ENCODE data around the gene SAMD8. TPM values are rescaled to one million over a fixed set of nuclear protein-coding genes. Genes with fewer than 3 reads are reported as not detected.
"Not testable (repeated sequence)": the region's sequence is repeated elsewhere in the genome, so short reads cannot be mapped to it uniquely, and the experiment has no call there.

SAMD8 gene
- total RNA-seq, 2 donors from 2014 or later: 19.8 to 42.0 TPM

DNA sequence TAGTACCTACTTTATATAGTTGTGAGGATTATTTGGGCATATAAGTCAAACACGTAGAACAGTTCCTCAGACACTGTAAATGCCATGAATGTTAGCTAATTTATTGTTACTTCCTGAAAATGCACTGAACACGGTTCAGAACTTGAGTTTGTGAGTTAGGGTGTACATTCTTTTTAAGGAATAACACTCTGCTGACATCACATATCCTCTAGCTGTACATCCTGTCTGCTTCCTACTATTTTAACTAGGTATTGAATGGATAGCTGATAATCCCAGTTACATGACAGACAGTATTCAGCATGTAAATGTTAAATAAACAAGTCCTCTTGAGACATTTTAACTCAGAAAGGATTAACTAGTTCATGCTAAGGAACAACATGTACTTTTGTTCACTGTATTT lies 16.0 kb downstream of the SAMD8 start:
- no peaks in the 10 kb centered on the region for H3K27me3 Mint-ChIP-seq
- H3K27ac Mint-ChIP-seq: no peak overlapping the region
- ATAC-seq (replicated peaks): no peak
- H3K9me3 Mint-ChIP-seq: no peaks in the 10 kb centered on the region
- H3K4me1 Mint-ChIP-seq: no peaks in the 10 kb centered on the region
- H3K36me3 Mint-ChIP-seq (ENCODE audit: low read depth): peaks cover 56% of the 10 kb centered on the region
- no peak overlapping the region for H3K4me3 Mint-ChIP-seq

DNA sequence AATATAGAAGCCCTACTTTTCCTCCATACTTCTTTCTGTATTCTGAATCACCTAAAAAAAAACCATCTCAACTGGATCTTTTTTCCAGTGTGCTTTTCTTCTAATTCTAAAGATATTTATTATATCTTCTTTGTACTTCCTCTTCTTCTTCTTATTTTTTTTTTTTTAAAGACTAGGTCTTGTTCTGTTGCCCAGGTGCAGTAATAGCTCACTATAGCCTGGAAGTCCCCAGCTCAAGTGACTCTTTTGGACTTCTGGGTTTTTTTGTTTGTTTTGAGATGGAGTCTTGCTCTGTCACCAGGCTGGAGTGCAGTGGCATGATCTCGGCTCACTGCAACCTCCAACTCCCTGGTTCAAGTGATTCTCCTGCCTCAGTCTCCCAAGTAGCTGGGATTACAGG lies 17.5 kb downstream of the SAMD8 start:
- peaks cover 55% of the 10 kb centered on the region for H3K36me3 Mint-ChIP-seq (ENCODE audit: low read depth)
- not testable (repeated sequence) for H3K27me3 Mint-ChIP-seq; H3K9me3 Mint-ChIP-seq; H3K27ac Mint-ChIP-seq; H3K4me3 Mint-ChIP-seq; ATAC-seq (replicated peaks); H3K4me1 Mint-ChIP-seq

DNA sequence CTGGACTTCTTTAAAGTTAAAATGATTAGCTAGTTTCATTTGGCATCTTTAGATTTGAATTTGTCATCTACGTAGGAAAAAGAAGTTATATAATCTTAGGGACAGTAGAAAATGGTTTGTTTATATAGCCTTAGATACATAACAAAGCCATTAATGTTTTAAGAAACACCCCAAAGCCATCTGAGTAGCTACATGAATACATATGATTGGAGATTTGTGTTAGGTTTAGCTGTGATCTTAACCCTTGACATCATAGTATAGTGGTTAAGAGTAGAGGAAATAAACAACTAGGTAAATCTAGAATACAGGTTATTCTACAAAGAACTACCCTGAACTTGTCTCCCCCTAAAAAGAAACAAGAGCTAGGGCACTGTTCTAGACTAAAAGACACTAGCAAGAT lies 18.1 kb downstream of the SAMD8 start:
- Mint-ChIP-seq H3K4me1 (peaks cover 9% of the 10 kb centered on the region), H3K36me3 (ENCODE audit: low read depth) (peaks cover 50% of the 10 kb centered on the region), H3K4me3 (no peak overlapping the region), H3K9me3 (no peaks in the 10 kb centered on the region), H3K27ac (no peak overlapping the region), H3K27me3 (no peaks in the 10 kb centered on the region)
- no peak for ATAC-seq (replicated peaks)

DNA sequence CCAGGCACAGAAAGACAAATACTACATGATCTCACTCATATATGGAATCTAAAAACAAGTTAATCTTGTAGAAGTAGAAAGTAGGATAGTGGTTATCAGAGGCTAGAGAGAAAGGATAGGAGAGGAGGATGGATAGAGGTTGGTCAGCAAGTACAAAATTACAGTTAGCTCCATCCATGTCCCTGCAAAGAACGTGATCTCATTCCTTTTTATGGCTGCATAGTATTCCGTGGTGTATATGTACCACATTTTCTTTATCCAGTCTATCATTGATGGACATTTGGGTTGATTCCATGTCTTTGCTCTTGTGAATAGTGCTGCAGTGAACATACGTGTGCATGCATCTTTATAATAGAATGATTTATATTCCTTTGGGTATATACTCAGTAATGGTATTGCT lies 22.2 kb downstream of the SAMD8 start:
- not testable (repeated sequence) for H3K27me3 Mint-ChIP-seq; H3K27ac Mint-ChIP-seq; H3K4me3 Mint-ChIP-seq; ATAC-seq (replicated peaks); H3K9me3 Mint-ChIP-seq
- Mint-ChIP-seq H3K4me1 (peaks cover 35% of the 10 kb centered on the region), H3K36me3 (ENCODE audit: low read depth) (peaks cover 30% of the 10 kb centered on the region)

DNA sequence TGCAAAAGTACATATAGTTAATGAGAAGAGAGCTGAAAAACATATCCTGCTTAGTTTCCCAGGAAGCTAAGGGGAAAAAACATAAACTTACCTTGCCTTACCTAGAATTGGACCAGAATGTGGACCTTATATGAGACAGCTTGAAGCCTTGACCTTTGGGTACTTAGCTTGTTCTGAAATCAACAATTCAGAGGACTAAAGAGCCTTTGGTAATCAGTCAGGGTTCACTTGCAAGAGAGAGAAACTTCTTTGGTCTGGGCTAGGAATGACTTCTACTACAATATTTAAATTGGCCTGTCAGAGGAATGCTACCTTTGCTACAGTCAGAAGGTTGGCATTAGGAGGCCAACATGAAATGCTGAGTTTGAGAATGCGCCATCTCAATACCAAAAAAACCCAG lies 24.9 kb downstream of the SAMD8 start:
- Mint-ChIP-seq H3K27me3 (no peaks in the 10 kb centered on the region), H3K27ac (peak overlapping the region; percentile 21), H3K9me3 (no peaks in the 10 kb centered on the region), H3K4me3 (peak overlapping the region; percentile 57), H3K36me3 (ENCODE audit: low read depth) (peaks cover 15% of the 10 kb centered on the region), H3K4me1 (peaks cover 35% of the 10 kb centered on the region)
- peak; percentile 22 for ATAC-seq (replicated peaks)

DNA sequence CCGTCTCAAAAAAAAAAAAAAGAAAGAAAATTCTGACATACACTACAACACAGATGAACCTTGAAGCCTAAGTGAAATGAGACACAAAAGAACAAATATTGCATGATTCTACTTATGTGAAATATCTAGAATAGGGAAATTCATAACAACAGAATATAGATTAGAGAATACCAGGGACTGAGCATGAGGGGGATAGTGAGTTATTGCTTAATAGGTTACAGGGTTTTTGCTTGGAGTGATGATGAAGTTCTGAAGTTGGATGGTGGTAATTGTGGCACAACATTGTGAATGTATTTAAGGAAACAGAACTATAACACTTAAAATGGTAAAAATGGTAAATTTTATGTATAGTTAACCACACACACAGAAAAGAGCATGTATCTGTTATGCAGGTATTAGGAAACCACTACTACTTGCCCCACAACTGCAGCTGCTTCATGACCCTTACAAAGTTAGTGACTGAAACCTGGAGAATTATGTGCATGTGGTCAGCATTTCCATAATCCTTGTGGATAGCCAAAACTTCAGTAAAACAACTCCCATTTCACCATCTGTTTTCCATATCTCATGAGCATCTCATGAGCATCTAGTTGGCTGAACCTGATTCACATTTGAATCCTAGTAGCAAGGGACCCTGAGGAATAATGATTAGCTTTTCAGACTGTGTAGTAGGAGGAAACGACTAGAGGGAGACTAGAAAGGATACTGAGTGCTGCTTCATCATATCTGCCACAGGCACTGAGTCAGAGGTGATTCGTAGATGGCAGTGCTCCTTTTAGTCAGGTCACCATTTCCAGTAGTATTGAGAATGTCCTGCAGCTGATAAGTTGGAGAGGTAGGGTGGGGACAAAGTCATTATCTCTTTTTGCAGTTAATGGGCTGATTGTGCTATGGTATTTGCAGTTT lies 26.3 kb downstream of the SAMD8 start:
- no peaks in the 10 kb centered on the region for H3K9me3 Mint-ChIP-seq

DNA sequence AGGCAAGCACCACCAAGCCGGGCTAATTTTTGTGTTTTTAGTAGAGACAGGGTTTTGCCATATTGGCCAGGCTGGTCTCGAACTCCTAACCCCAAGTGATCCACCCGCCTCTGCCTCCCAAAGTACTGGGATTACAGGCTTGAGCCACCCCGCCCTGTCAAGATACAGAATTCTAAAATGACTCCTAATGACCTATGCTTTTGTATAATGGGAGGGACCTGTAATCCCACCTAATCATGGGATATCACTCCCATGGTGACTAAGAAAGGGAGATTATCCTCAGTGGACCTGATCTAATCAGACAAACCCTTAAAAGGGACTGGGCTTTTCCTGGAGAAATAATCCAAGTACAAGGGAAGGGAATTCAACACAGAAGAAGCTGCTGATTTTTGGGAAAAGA lies 28.8 kb downstream of the SAMD8 start:
- no peak overlapping the region for H3K27ac Mint-ChIP-seq
- no peaks in the 10 kb centered on the region for H3K27me3 Mint-ChIP-seq
- no peak overlapping the region for H3K4me3 Mint-ChIP-seq
- ATAC-seq (replicated peaks): no peak
- peaks cover 6% of the 10 kb centered on the region for H3K36me3 Mint-ChIP-seq (ENCODE audit: low read depth)
- peaks cover 42% of the 10 kb centered on the region for H3K4me1 Mint-ChIP-seq
- H3K9me3 Mint-ChIP-seq: no peaks in the 10 kb centered on the region

More for the DNA sequence above, 26.3 kb downstream of the SAMD8 start:
- peak; percentile 95 for ATAC-seq (replicated peaks)
- Mint-ChIP-seq H3K27me3 (no peaks in the 10 kb centered on the region), H3K4me1 (peaks cover 35% of the 10 kb centered on the region), H3K4me3 (peak overlapping the region; percentile 57), H3K36me3 (ENCODE audit: low read depth) (peaks cover 15% of the 10 kb centered on the region), H3K27ac (peak overlapping the region; percentile 90)

DNA sequence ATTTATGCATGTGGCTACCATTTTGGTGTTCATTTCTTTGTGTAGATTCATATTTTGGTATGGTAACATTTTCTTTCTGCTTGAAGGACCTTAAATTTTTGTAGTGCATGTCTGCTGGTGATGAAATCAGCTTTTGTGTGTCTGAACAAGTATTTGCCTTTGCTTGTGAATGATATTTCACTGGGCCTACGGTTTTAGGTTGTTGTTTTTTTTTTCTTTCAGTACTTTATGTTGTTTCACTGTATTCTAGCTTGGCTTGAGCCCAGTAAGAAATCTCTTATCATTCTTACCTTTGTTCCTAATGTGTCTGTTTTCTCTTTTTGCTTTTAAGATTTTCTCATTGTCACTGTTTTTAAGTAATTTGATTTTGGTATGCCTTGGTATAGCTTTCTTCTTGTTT lies 31.9 kb downstream of the SAMD8 start:
- no peak for ATAC-seq (replicated peaks)
- Mint-ChIP-seq H3K36me3 (ENCODE audit: low read depth) (peaks cover 1% of the 10 kb centered on the region), H3K9me3 (no peaks in the 10 kb centered on the region), H3K27me3 (no peaks in the 10 kb centered on the region), H3K4me1 (peaks cover 23% of the 10 kb centered on the region), H3K27ac (peak overlapping the region; percentile 59), H3K4me3 (no peak overlapping the region)

DNA sequence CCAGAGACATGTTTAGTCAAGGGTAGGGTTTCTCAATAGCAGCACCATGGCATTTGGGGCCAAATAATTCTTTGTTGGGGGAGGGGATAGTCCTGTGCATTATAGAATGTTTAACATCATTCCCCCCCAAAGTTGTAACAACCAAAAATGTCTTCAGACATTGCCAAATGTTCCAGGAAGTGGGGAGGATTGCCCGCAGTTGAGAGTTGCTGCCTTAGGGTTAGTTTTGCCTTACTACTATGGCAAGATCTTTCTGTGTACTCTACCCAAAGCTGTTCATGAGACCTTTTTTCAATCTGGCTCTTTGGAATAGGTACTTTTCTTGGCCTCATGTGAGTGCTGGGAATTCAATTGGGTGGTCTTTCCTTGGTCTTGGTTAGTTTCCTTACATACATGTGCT lies 34.1 kb downstream of the SAMD8 start:
- Mint-ChIP-seq H3K9me3 (no peaks in the 10 kb centered on the region), H3K36me3 (ENCODE audit: low read depth) (peaks cover 6% of the 10 kb centered on the region), H3K4me1 (peaks cover 22% of the 10 kb centered on the region), H3K4me3 (no peak overlapping the region), H3K27me3 (no peaks in the 10 kb centered on the region), H3K27ac (no peak overlapping the region)
- no peak for ATAC-seq (replicated peaks)

DNA sequence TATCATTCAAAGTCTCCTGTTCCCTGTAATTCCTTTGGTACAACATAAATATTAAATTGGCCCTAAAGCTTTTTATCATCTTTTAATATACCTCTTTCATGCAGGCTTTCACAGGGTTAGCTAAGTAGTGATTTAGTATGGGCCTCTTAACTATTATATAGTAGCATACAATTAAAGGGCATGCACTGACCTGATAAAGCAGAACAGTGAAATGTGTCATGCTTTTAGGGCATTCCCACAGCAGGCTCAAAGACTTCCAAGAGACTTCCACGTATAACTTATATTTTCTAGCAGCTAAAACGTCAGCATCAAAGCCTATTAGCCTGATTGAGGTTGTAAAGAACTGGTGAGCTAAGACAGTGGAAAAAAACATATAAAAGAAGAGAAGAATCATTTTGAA lies 35.3 kb downstream of the SAMD8 start:
- Mint-ChIP-seq H3K27ac (no peak overlapping the region), H3K4me3 (no peak overlapping the region), H3K9me3 (no peaks in the 10 kb centered on the region), H3K36me3 (ENCODE audit: low read depth) (peaks cover 18% of the 10 kb centered on the region), H3K4me1 (peaks cover 22% of the 10 kb centered on the region), H3K27me3 (no peaks in the 10 kb centered on the region)
- no peak for ATAC-seq (replicated peaks)

DNA sequence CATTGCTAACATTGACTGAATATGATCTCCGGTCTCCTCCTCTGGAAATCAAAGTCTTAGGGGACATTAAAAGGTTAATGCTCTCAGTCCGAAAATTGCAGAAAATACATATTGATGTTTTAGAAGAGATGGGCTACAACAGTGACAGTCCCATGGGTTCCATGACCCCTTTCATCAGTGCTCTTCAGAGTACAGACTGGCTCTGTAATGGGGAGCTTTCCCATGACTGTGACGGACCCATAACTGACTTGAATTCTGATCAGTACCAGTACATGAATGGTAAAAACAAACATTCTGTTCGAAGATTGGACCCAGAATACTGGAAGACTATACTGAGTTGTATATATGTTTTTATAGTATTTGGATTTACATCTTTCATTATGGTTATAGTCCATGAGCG lies 39.2 kb downstream of the SAMD8 start:
- Mint-ChIP-seq H3K36me3 (ENCODE audit: low read depth) (peaks cover 23% of the 10 kb centered on the region), H3K4me3 (no peak overlapping the region), H3K27ac (no peak overlapping the region), H3K27me3 (no peaks in the 10 kb centered on the region), H3K4me1 (peaks cover 14% of the 10 kb centered on the region), H3K9me3 (no peaks in the 10 kb centered on the region)
- ATAC-seq (replicated peaks): no peak

DNA sequence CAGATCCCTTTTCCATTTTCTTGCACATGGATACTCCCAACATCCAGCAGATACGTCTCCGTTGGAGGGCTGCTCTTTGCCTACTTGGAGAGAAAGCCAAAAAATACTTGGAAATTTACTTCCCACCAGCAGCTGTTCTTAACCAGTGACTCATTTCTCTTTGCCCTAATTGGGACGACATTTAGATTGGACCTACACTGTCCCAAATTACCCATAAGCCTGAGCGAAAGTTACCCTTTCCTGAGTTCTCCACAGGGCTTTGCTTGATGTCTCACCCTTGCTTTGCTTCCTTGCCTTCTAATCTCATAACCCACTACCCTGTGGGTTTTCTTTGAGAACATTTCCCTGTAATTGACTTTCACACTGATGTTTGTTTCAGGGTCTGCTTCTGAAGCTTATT lies 48.1 kb downstream of the SAMD8 start:
- no peaks in the 10 kb centered on the region for H3K27me3 Mint-ChIP-seq
- peak overlapping the region; percentile 32 for H3K27ac Mint-ChIP-seq
- H3K36me3 Mint-ChIP-seq (ENCODE audit: low read depth): peaks cover 31% of the 10 kb centered on the region
- H3K9me3 Mint-ChIP-seq: no peaks in the 10 kb centered on the region
- H3K4me3 Mint-ChIP-seq: no peak overlapping the region
- peaks cover 16% of the 10 kb centered on the region for H3K4me1 Mint-ChIP-seq
- no peak for ATAC-seq (replicated peaks)

DNA sequence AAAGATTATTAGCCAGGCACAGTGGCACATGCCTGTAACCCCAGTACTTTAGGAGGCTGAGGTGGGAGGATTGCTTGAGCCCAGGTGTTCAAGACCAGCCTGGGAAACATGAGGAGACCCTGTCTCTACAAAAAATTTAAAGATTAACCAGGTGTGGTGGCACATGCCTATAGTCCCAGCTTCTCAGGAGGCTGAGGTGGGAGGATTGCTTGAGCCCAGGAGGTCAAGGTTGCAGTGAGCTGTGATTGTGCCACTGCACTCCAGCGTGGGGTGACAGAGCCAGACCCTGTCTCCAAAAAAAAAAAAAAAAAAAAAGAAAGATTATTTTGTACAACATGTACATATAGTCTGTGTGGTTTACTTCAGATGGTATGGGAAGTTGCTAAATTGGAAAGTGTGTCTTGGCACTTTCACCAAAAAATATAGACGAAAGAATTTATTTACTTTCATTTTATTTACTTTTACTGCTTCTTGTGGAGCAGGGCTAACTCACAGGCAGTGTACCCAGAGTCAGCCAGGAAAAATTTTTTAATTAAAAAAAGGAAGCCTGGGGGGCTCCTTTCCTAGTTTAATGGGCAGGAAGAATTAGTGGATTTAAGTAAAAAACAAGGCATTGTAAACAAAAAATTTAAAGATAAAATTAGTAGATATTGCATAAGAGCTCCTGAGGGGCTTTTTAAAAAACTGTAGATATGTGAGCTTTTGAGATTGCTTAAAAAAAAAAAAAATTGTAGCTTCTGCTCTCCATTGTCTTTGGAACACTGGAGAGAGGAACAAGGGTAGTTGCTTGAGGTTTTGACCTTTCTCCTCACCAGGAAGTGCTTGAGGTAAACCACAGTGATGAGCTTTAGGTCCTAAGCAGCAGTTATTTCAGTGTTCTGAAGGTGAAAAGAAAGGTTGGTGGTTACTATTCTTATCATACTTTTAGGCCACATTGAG lies 54.5 kb downstream of the SAMD8 start:
- Mint-ChIP-seq H3K27ac (peak overlapping the region; percentile 49), H3K9me3 (no peaks in the 10 kb centered on the region), H3K36me3 (ENCODE audit: low read depth) (peaks cover 74% of the 10 kb centered on the region), H3K27me3 (no peaks in the 10 kb centered on the region), H3K4me1 (peaks cover 10% of the 10 kb centered on the region), H3K4me3 (peak overlapping the region; percentile 57)
- ATAC-seq (replicated peaks): peak; percentile 95

DNA sequence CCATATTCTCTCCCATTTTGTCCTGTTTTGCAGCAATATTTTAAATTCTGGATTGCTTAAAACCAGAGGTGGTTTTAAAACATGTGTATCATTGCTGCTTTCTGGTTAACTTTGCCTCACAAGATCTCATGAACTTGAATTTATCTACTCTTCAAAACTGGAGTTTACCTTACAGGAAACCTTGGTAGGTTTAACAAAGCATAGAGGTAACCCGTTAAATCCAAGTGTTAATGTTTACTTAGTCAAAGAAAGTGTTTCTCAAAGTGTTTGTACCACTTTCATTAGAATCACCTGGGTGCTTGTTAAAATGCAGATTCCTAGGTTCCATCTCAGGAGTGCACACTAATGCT lies 55.1 kb downstream of the SAMD8 start:
- no peaks in the 10 kb centered on the region for H3K27me3 Mint-ChIP-seq
- peaks cover 73% of the 10 kb centered on the region for H3K36me3 Mint-ChIP-seq (ENCODE audit: low read depth)
- H3K9me3 Mint-ChIP-seq: no peaks in the 10 kb centered on the region
- H3K4me1 Mint-ChIP-seq: peaks cover 10% of the 10 kb centered on the region
- ATAC-seq (replicated peaks): no peak
- H3K27ac Mint-ChIP-seq: peak overlapping the region; percentile 49
- H3K4me3 Mint-ChIP-seq: peak overlapping the region; percentile 57

DNA sequence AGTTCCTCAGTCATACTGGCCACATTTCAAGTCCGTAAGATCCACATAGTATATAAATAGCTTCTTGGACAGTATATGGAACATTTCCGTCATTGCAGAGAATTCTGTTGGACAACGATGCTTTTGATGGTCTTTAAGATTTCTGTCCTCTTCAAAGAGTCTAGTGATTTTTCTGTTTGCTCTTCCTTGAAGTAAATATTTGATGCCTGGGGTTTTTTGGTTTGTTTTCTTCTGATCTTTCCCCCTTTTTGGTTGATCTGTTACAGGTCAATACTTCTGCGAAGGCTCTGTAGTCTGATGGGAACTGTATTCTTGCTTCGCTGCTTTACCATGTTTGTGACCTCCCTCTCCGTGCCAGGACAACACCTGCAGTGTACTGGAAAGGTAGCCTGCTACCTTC lies 56.8 kb downstream of the SAMD8 start:
- peaks cover 10% of the 10 kb centered on the region for H3K4me1 Mint-ChIP-seq
- ATAC-seq (replicated peaks): no peak
- H3K36me3 Mint-ChIP-seq (ENCODE audit: low read depth): peaks cover 87% of the 10 kb centered on the region
- H3K27me3 Mint-ChIP-seq: no peaks in the 10 kb centered on the region
- no peaks in the 10 kb centered on the region for H3K9me3 Mint-ChIP-seq
- no peak overlapping the region for H3K4me3 Mint-ChIP-seq
- no peak overlapping the region for H3K27ac Mint-ChIP-seq

Data from activated T-helper 17 cell treated with anti-CD3 and anti-CD28 coated beads, Interleukin-2, amount 50 U/mL, for 72 hours (primary cell).